Measurements from ENCODE around the gene COMMD4.
"Not testable (repeated sequence)": the region's sequence is repeated elsewhere in the genome, so short reads cannot be mapped to it uniquely, and the experiment has no call there.

The COMMD4 gene
- total RNA-seq: 9.4 to 16.3 (median 12.9) reads per million in 4 donors

- peak; percentile 43 to 83 (median 58) for DNase-seq
These were observed at the start of gene COMMD4 for GRCh38 chr15:75335705-75336355. Gene COMMD4 (plus strand): TSS chr15:75336063. CDS start chr15:75336090, 27 bp downstream.

GRCh38 chr15:75293660-75294059 is 42.2 kb upstream of the COMMD4 start:
- not testable (repeated sequence) for DNase-seq

- DNase-seq: not testable (repeated sequence)
These were observed 37.1 kb upstream of the COMMD4 start for GRCh38 chr15:75298541-75299310.

GRCh38 chr15:75299311-75299688 is 36.6 kb upstream of the COMMD4 start:
- DNase-seq: peak in 4 of 5 donors; percentile 23 to 51 (median 40)

- DNase-seq: not testable (repeated sequence)
These were observed 35.8 kb upstream of the COMMD4 start for GRCh38 chr15:75300026-75300425.

- no peak for DNase-seq
These were observed 33.5 kb upstream of the COMMD4 start for GRCh38 chr15:75302318-75302717.

- not testable (repeated sequence) for DNase-seq
These were observed 33.1 kb upstream of the COMMD4 start for GRCh38 chr15:75302753-75303152.

GRCh38 chr15:75306188-75306587 is 29.7 kb upstream of the COMMD4 start:
- DNase-seq: no peak

- DNase-seq: peak in 1 of 5 donors; percentile 10
These were observed 28.0 kb upstream of the COMMD4 start for GRCh38 chr15:75307778-75308390.

- DNase-seq: no peak
These were observed 26.2 kb upstream of the COMMD4 start for GRCh38 chr15:75309711-75310110.

GRCh38 chr15:75312548-75312947 is 23.3 kb upstream of the COMMD4 start:
- DNase-seq: not testable (repeated sequence)

GRCh38 chr15:75313116-75313845 is 22.6 kb upstream of the COMMD4 start:
- no peak for DNase-seq

GRCh38 chr15:75314552-75315290 is 21.1 kb upstream of the COMMD4 start:
- no peak for DNase-seq

GRCh38 chr15:75319231-75319897 is 16.5 kb upstream of the COMMD4 start:
- DNase-seq: not testable (repeated sequence)

GRCh38 chr15:75321711-75322110 is 14.2 kb upstream of the COMMD4 start:
- DNase-seq: no peak

GRCh38 chr15:75325922-75326321 is 9.9 kb upstream of the COMMD4 start:
- no peak for DNase-seq

GRCh38 chr15:75327005-75327404 is 8.9 kb upstream of the COMMD4 start:
- DNase-seq: no peak

GRCh38 chr15:75327491-75327890 is 8.4 kb upstream of the COMMD4 start:
- no peak for DNase-seq

- no peak for DNase-seq
These were observed 7.2 kb upstream of the COMMD4 start for GRCh38 chr15:75328493-75329314.

- DNase-seq: no peak
These were observed 6.3 kb upstream of the COMMD4 start for GRCh38 chr15:75329571-75329970.

- DNase-seq: not testable (repeated sequence)
These were observed 3.8 kb upstream of the COMMD4 start for GRCh38 chr15:75332093-75332492.

Measured in T-helper 1 cell (primary cell).